ENCODE measurements around the gene PPFIA1. TPM values are rescaled to one million over a fixed set of nuclear protein-coding genes. Genes with fewer than 3 reads are reported as not detected.

PPFIA1 gene
- 10 to 100 TPM; 38.2 to 48.0 (median 46.7) TPM for total RNA-seq

- peak; percentile 93 for ATAC-seq
- Mint-ChIP-seq H3K4me1 (ENCODE audit: low read depth) (peaks cover 35% of the 10 kb centered on the region), H3K36me3 (ENCODE audit: insufficient read depth) (peaks cover 22% of the 10 kb centered on the region), H3K27me3 (ENCODE audit: low read depth) (peaks cover 16% of the 10 kb centered on the region), H3K9me3 (no peaks in the 10 kb centered on the region), H3K4me3 (peak within 1 kb of the TSS; percentile 87)
- DNase-seq: peak; percentile 94
Measured at GRCh38 chr11:70270104-70270876, at the start of gene PPFIA1. Gene PPFIA1 (plus strand): TSS chr11:70270690. CDS start chr11:70272173, 1,483 bp downstream.

GRCh38 chr11:70220920-70221319 lies 49.6 kb upstream of the PPFIA1 start:
- DNase-seq (no peak), ATAC-seq (no peak)
- no peak overlapping the region for H3K4me3 Mint-ChIP-seq
- no peaks in the 10 kb centered on the region for H3K9me3 Mint-ChIP-seq
- peaks cover 9% of the 10 kb centered on the region for H3K27me3 Mint-ChIP-seq (ENCODE audit: low read depth)
- no peaks in the 10 kb centered on the region for H3K4me1 Mint-ChIP-seq (ENCODE audit: low read depth)
- H3K36me3 Mint-ChIP-seq (ENCODE audit: insufficient read depth): no peaks in the 10 kb centered on the region

- DNase-seq: no peak
- no peaks in the 10 kb centered on the region for H3K36me3 Mint-ChIP-seq (ENCODE audit: insufficient read depth)
- no peaks in the 10 kb centered on the region for H3K4me1 Mint-ChIP-seq (ENCODE audit: low read depth)
- no peak for ATAC-seq
- H3K4me3 Mint-ChIP-seq: no peak overlapping the region
- H3K9me3 Mint-ChIP-seq: no peaks in the 10 kb centered on the region
- peaks cover 2% of the 10 kb centered on the region for H3K27me3 Mint-ChIP-seq (ENCODE audit: low read depth)
Measured at GRCh38 chr11:70225681-70226177, 44.8 kb upstream of the PPFIA1 start.

- H3K9me3 Mint-ChIP-seq: no peaks in the 10 kb centered on the region
- ATAC-seq (no peak), DNase-seq (no peak)
- H3K4me3 Mint-ChIP-seq: no peak overlapping the region
- H3K4me1 Mint-ChIP-seq (ENCODE audit: low read depth): no peaks in the 10 kb centered on the region
- H3K27me3 Mint-ChIP-seq (ENCODE audit: low read depth): peaks cover 2% of the 10 kb centered on the region
- no peaks in the 10 kb centered on the region for H3K36me3 Mint-ChIP-seq (ENCODE audit: insufficient read depth)
Measured at GRCh38 chr11:70226183-70226582, 44.3 kb upstream of the PPFIA1 start.

- Mint-ChIP-seq H3K4me3 (no peak overlapping the region), H3K9me3 (no peaks in the 10 kb centered on the region), H3K36me3 (ENCODE audit: insufficient read depth) (no peaks in the 10 kb centered on the region), H3K27me3 (ENCODE audit: low read depth) (peaks cover 2% of the 10 kb centered on the region), H3K4me1 (ENCODE audit: low read depth) (no peaks in the 10 kb centered on the region)
- DNase-seq (no peak), ATAC-seq (no peak)
Measured at GRCh38 chr11:70226967-70227366, 43.5 kb upstream of the PPFIA1 start.

- no peaks in the 10 kb centered on the region for H3K4me1 Mint-ChIP-seq (ENCODE audit: low read depth)
- no peak for DNase-seq
- H3K27me3 Mint-ChIP-seq (ENCODE audit: low read depth): peaks cover 8% of the 10 kb centered on the region
- H3K4me3 Mint-ChIP-seq: no peak overlapping the region
- no peaks in the 10 kb centered on the region for H3K9me3 Mint-ChIP-seq
- ATAC-seq: no peak
- H3K36me3 Mint-ChIP-seq (ENCODE audit: insufficient read depth): no peaks in the 10 kb centered on the region
Measured at GRCh38 chr11:70229737-70230136, 40.8 kb upstream of the PPFIA1 start.

GRCh38 chr11:70230151-70230839 lies 40.2 kb upstream of the PPFIA1 start:
- Mint-ChIP-seq H3K4me1 (ENCODE audit: low read depth) (no peaks in the 10 kb centered on the region), H3K4me3 (no peak overlapping the region), H3K9me3 (no peaks in the 10 kb centered on the region), H3K27me3 (ENCODE audit: low read depth) (peaks cover 8% of the 10 kb centered on the region), H3K36me3 (ENCODE audit: insufficient read depth) (no peaks in the 10 kb centered on the region)
- no peak for DNase-seq
- no peak for ATAC-seq

GRCh38 chr11:70230840-70231710 lies 39.4 kb upstream of the PPFIA1 start:
- DNase-seq (no peak), ATAC-seq (no peak)
- Mint-ChIP-seq H3K4me3 (no peak overlapping the region), H3K4me1 (ENCODE audit: low read depth) (no peaks in the 10 kb centered on the region), H3K9me3 (no peaks in the 10 kb centered on the region), H3K36me3 (ENCODE audit: insufficient read depth) (no peaks in the 10 kb centered on the region), H3K27me3 (ENCODE audit: low read depth) (peaks cover 8% of the 10 kb centered on the region)

GRCh38 chr11:70233034-70233433 lies 37.5 kb upstream of the PPFIA1 start:
- no peaks in the 10 kb centered on the region for H3K36me3 Mint-ChIP-seq (ENCODE audit: insufficient read depth)
- no peak for DNase-seq
- ATAC-seq: no peak

GRCh38 chr11:70233511-70233934 lies 37.0 kb upstream of the PPFIA1 start:
- H3K9me3 Mint-ChIP-seq: no peaks in the 10 kb centered on the region
- ATAC-seq (peak; percentile 18 to 21), DNase-seq (no peak)
- no peaks in the 10 kb centered on the region for H3K4me1 Mint-ChIP-seq (ENCODE audit: low read depth)
- no peak overlapping the region for H3K4me3 Mint-ChIP-seq
- peaks cover 6% of the 10 kb centered on the region for H3K27me3 Mint-ChIP-seq (ENCODE audit: low read depth)
- H3K36me3 Mint-ChIP-seq (ENCODE audit: insufficient read depth): no peaks in the 10 kb centered on the region

More at GRCh38 chr11:70233034-70233433, 37.5 kb upstream of the PPFIA1 start:
- Mint-ChIP-seq H3K4me1 (ENCODE audit: low read depth) (no peaks in the 10 kb centered on the region), H3K4me3 (no peak overlapping the region), H3K27me3 (ENCODE audit: low read depth) (peaks cover 6% of the 10 kb centered on the region), H3K9me3 (no peaks in the 10 kb centered on the region)

- H3K4me3 Mint-ChIP-seq: no peak overlapping the region
- no peak for ATAC-seq
- H3K27me3 Mint-ChIP-seq (ENCODE audit: low read depth): peaks cover 6% of the 10 kb centered on the region
- no peaks in the 10 kb centered on the region for H3K4me1 Mint-ChIP-seq (ENCODE audit: low read depth)
- no peaks in the 10 kb centered on the region for H3K9me3 Mint-ChIP-seq
- no peaks in the 10 kb centered on the region for H3K36me3 Mint-ChIP-seq (ENCODE audit: insufficient read depth)
- no peak for DNase-seq
Measured at GRCh38 chr11:70233962-70234361, 36.5 kb upstream of the PPFIA1 start.

- H3K4me3 Mint-ChIP-seq: no peak overlapping the region
- no peaks in the 10 kb centered on the region for H3K9me3 Mint-ChIP-seq
- ATAC-seq (no peak), DNase-seq (no peak)
- H3K4me1 Mint-ChIP-seq (ENCODE audit: low read depth): no peaks in the 10 kb centered on the region
- H3K27me3 Mint-ChIP-seq (ENCODE audit: low read depth): peaks cover 13% of the 10 kb centered on the region
- no peaks in the 10 kb centered on the region for H3K36me3 Mint-ChIP-seq (ENCODE audit: insufficient read depth)
Measured at GRCh38 chr11:70240337-70240736, 30.2 kb upstream of the PPFIA1 start.

GRCh38 chr11:70241709-70242108 lies 28.8 kb upstream of the PPFIA1 start:
- H3K27me3 Mint-ChIP-seq (ENCODE audit: low read depth): peaks cover 13% of the 10 kb centered on the region
- DNase-seq (no peak), ATAC-seq (no peak)
- no peaks in the 10 kb centered on the region for H3K36me3 Mint-ChIP-seq (ENCODE audit: insufficient read depth)
- H3K9me3 Mint-ChIP-seq: no peaks in the 10 kb centered on the region
- no peak overlapping the region for H3K4me3 Mint-ChIP-seq
- H3K4me1 Mint-ChIP-seq (ENCODE audit: low read depth): no peaks in the 10 kb centered on the region

- H3K9me3 Mint-ChIP-seq: no peaks in the 10 kb centered on the region
- ATAC-seq: no peak
- H3K4me3 Mint-ChIP-seq: no peak overlapping the region
Measured at GRCh38 chr11:70242885-70243284, 27.6 kb upstream of the PPFIA1 start.

More at GRCh38 chr11:70242885-70243284, 27.6 kb upstream of the PPFIA1 start:
- DNase-seq: no peak
- no peaks in the 10 kb centered on the region for H3K36me3 Mint-ChIP-seq (ENCODE audit: insufficient read depth)
- H3K4me1 Mint-ChIP-seq (ENCODE audit: low read depth): no peaks in the 10 kb centered on the region
- H3K27me3 Mint-ChIP-seq (ENCODE audit: low read depth): peaks cover 13% of the 10 kb centered on the region

Measured in activated T-cell treated with anti-CD3 and anti-CD28 coated beads, Interleukin-2, amount 50 U/mL, for 4 hours (primary cell).